HG03378 (cell line): ENCODE results near the gene FZR1.

Experiments
- ATAC-seq: cut with Tn5 transposase; IDR thresholded peaks from one replicate; pipeline ENCODE4 v1.9.1; 2021; ENCODE audit warnings: mild to moderate bottlenecking, moderate library complexity; ENCODE audit not compliant: unreplicated experiment

FZR1 gene

GRCh38 chr19:3471954-3472655 is 34.0 kb upstream of the FZR1 start:
- ATAC-seq = no peak

GRCh38 chr19:3474010-3474409 is 32.1 kb upstream of the FZR1 start:
- no peak for ATAC-seq

GRCh38 chr19:3474614-3475013 is 31.5 kb upstream of the FZR1 start:
- no peak for ATAC-seq

GRCh38 chr19:3475449-3475848 is 30.7 kb upstream of the FZR1 start:
- no peak for ATAC-seq

GRCh38 chr19:3476830-3477229 is 29.3 kb upstream of the FZR1 start:
- no peak for ATAC-seq

GRCh38 chr19:3477506-3477905 is 28.6 kb upstream of the FZR1 start:
- no peak for ATAC-seq

- no peak for ATAC-seq
These were observed 28.2 kb upstream of the FZR1 start for GRCh38 chr19:3477951-3478350.

- ATAC-seq = no peak
These were observed 27.5 kb upstream of the FZR1 start for GRCh38 chr19:3478409-3479176.

GRCh38 chr19:3479177-3479833 is 26.8 kb upstream of the FZR1 start:
- ATAC-seq = no peak

- ATAC-seq = no peak
These were observed 26.3 kb upstream of the FZR1 start for GRCh38 chr19:3479834-3480215.

GRCh38 chr19:3480383-3481091 is 25.6 kb upstream of the FZR1 start, which contains the start of gene SMIM24:
SMIM24 (minus strand) TSS chr19:3480525; CDS start chr19:3480463, 62 bp downstream.
- ATAC-seq = no peak

- no peak for ATAC-seq
These were observed 24.6 kb upstream of the FZR1 start for GRCh38 chr19:3481241-3482090.

GRCh38 chr19:3482507-3483225 is 23.4 kb upstream of the FZR1 start:
- ATAC-seq = no peak

GRCh38 chr19:3483226-3483628 is 22.9 kb upstream of the FZR1 start, which contains the start of gene SMIM44:
SMIM44 (minus strand) TSS chr19:3483441; CDS start chr19:3483403, 38 bp downstream.
- ATAC-seq = no peak

- no peak for ATAC-seq
These were observed 14.6 kb upstream of the FZR1 start for GRCh38 chr19:3491396-3492119.

GRCh38 chr19:3492131-3492839 is 13.8 kb upstream of the FZR1 start:
- no peak for ATAC-seq

- no peak for ATAC-seq
These were observed 13.2 kb upstream of the FZR1 start for GRCh38 chr19:3492919-3493318.

GRCh38 chr19:3493651-3494050 is 12.5 kb upstream of the FZR1 start:
- ATAC-seq = no peak
